GM12801 (cell line): Measurements from ENCODE around the gene ELMO1.

Experiments used
- TF ChIP-seq, protein P1 (sequence below): IDR thresholded peaks from one replicate; pipeline ENCODE4 v1.5.1; 2011; ENCODE audit warnings: control low read depth; ENCODE audit not compliant: insufficient read length; ENCODE audit errors: extremely low read depth

Gene ELMO1

DNA sequence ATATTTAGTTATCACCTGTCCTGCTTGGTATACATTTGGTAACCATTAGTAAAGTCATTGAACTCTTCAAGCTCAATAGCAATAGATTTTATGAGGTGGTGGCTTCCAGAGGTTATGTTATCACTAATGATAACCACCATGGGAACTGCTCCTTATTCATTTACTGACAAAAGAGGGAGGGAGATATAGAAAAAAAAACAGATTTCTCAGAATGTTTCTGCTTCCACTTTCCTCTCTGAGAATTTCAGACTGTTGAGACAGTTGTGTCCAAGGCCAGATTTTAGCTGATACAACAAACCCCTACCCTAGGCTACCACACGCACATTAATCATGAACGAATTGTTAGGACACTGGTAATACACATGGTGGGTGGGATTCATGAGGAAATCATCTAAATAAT, 570.4 kb downstream of the ELMO1 start:
- TF ChIP-seq, protein P1, sequence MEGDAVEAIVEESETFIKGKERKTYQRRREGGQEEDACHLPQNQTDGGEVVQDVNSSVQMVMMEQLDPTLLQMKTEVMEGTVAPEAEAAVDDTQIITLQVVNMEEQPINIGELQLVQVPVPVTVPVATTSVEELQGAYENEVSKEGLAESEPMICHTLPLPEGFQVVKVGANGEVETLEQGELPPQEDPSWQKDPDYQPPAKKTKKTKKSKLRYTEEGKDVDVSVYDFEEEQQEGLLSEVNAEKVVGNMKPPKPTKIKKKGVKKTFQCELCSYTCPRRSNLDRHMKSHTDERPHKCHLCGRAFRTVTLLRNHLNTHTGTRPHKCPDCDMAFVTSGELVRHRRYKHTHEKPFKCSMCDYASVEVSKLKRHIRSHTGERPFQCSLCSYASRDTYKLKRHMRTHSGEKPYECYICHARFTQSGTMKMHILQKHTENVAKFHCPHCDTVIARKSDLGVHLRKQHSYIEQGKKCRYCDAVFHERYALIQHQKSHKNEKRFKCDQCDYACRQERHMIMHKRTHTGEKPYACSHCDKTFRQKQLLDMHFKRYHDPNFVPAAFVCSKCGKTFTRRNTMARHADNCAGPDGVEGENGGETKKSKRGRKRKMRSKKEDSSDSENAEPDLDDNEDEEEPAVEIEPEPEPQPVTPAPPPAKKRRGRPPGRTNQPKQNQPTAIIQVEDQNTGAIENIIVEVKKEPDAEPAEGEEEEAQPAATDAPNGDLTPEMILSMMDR, result no peak

DNA sequence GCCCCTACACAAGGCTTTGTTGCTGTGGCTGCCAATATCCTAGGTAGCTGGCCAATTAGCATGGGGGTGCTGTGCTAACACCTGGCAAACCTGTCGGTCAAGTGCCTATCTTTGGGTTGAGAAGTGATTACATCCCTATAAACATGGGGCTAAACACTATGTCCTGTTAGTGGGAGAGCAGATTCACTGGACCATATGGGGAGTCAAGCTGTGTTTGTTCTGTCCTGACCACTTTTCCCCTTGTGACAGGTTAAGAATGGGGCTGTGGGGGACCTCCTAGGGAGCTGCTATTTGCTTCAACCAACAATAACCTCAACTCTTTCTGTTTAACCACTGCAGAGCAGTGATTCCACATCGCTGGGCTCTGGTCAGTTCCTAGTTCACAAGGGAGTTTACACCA, 572.9 kb downstream of the ELMO1 start:
- TF ChIP-seq, protein P1, result no peak

DNA sequence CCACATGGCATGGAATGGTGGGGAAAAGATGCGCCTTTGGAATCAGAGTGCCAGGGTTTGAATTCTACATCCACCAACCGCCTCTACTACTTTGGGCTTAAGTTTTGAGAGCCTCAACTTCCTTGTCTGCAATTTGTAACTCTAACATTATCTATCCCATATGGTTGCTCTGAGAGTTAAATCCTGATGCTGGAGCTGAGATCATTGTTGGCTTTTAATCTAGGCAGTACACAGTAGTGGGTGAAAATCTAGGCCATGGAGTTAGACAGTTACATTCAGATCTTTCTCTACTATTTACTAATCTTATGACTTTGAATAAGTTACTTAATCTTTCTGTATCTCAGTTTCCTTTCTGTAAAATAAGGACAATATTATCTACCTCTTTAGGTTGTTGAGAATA, 574.6 kb downstream of the ELMO1 start:
- TF ChIP-seq, protein P1, result no peak

DNA sequence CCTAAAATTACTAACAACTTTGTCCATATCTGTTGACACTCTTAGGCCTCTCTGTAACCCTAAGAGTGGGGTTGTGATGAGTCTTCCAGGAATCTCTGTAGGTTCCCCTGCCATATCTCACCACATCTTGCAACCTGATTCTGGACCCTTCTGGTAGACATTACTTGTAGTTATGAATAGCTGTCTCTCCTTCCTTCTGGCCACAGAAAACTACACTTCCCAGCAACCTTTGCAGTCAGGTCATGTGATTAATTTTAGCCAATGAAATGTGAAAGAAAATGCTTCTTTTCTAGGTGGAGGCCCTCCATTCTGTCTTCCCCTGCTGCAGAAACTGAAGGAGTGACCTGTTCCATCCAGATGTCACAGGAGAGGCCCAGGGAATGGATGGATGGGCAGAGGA, 576.8 kb downstream of the ELMO1 start:
- TF ChIP-seq, protein P1, result no peak

DNA sequence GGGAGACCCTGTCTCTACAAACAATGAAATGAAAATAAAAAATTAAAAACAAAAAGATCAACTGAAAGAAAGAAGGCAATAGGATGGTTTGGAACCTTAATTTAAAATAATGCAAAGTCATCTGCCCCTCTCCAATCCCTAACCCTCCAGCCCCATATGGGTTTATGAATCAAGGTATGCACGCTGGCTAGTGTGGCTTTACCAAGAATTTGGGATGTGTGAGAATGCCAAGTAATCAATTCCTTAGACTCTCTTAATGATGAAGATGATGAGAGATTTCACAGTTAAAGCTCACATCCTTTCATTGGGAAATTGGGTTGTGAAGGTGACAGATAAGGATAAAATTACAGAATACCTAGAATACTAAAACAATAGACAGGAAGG, 577.3 kb downstream of the ELMO1 start:
- TF ChIP-seq, protein P1, result no peak

DNA sequence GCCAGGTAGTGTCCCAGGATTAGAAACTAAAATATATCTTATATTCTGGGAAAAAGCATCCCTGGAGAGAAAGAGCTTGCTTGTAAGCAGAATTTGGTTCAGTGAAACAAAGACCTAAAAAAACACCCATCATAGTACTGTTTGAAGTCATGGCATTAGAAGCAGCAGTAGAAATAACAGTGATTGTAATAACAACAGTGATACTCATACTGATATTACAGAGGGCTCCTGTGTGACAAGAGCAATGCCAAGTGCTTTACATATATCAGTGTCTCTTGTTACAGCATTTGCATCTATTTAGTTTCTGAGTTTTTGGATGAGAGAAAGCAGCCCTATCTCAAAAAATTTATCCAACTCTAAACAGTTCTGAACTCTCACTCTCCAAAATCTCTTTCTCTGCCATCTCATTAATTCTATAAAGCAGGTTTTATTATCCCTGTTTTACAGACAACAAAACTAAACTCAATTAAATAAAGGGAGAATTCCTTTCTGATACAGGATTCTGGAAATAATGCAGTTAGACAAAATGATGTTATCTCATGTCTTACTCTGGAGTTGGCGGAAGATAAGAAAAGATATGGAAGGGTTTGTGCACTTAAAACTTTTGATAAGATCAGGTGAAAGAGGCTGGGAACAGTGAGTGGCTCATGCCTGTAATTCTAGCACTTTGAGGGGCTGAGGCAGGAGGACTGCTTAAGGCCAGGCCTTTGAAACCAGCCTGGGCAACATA, 577.9 kb downstream of the ELMO1 start:
- TF ChIP-seq, protein P1, result no peak

DNA sequence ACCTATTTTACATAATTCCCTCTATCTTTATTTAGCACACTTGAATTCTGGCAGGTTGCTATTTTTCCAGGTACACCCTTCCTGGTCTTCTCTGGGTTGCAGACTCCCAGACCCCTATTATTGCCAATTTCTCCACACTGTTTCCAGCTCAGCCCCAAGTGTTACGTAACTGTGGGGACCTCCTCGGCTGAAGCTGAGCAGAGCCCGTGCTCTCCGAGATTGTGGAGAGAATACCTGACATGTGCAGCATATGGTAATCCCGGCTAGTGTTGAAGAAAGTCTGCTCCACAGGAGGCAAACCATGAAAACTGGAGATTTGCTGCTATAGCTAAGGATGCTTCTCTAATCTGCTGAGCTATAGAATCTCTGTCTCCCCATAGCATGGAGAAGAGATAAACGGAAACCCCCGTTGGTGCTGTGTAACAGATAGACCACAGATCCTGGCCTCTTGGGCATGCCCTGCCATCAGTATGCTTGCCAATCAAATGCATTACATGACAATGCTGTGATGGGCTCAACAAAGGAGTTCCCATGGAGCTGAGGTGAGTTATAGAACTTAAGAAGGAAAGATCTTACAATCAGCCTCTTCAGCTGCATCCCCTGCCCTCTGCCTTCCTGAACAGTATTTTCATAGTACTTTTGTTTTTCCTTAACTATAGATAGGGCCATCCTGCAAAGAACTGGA, 579.8 kb downstream of the ELMO1 start:
- TF ChIP-seq, protein P1, result no peak
